Measurements from ENCODE around the gene FADS1.
A peak's percentile ranks its signal among the peaks of the same experiment; 100 is the strongest.

Gene FADS1

GRCh38 chr11:61797263-61797944, 19.4 kb downstream of the FADS1 start:
- DNase-seq (ENCODE audit: low read depth in 2 of 2) = peak in 1 of 2 donors; percentile 38

- DNase-seq (ENCODE audit: low read depth in 2 of 2) = no peak
Observed at GRCh38 chr11:61795876-61796526, 20.8 kb downstream of the FADS1 start.

DNA sequence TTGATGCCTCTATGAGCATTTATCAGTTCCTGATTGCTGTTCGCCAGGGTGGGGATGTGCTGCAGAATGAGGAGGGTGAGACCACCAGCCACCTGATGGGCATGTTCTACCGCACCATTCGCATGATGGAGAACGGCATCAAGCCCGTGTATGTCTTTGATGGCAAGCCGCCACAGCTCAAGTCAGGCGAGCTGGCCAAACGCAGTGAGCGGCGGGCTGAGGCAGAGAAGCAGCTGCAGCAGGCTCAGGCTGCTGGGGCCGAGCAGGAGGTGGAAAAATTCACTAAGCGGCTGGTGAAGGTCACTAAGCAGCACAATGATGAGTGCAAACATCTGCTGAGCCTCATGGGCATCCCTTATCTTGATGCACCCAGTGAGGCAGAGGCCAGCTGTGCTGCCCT, 21.3 kb downstream of the FADS1 start:
- no peak for DNase-seq (ENCODE audit: low read depth in 2 of 2)

DNA sequence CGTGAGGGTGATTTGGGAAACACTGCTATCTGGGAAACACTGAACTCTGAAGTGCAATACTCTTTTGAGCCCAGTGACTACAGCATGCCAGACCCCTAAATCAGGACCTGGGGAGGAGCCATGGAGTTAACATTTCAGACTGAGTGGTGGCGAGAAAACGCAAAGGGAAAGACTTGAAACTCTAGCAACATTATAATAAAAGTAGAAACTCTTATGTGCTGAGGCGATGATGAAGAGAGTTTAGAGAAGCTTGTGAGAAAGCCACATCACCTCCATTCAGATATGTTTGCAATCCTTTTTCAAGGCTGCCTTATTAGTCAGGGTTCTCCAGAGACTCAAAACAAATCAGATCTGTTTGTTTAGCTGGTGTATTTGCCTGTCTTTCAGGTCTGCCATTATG, 22.2 kb downstream of the FADS1 start:
- no peak for DNase-seq (ENCODE audit: low read depth in 2 of 2)

GRCh38 chr11:61793829-61794204, 23.0 kb downstream of the FADS1 start:
- DNase-seq (ENCODE audit: low read depth in 2 of 2) = no peak

DNA sequence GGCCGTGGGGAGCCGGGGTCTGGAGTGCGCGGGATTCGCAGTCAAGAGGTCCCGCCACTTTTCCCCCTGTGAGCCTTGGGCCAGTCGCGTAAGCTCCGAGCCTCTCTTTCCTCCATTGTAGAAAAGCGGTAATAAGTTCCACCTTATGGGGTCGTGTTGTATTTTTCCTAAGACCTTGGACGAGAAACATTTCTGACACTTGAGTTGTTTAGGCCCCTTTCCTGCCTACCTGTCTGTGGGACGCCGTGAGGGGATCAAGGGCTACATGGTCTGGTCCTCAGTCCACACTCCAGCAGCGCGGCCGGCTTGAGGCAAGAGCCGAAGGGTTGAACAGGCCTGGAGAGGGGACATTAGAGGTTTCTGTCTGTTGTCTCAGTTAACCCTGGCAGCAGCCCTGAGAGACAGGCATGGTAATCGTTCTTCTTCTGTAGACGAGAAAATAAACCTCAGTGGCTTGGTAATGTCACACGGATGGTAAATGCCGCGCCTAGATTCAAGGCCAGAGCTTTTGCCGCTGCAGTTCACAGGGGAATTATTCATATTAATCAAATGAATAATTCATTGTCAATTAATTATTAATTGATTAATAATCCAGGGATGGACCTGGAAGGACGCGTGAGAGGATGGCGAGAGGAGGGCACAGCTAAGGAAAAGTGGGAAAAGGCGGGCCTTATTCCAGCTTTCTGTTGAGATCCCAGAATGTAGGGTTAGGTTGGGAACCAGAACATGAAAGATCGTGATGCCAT, 23.5 kb downstream of the FADS1 start:
- no peak for DNase-seq (ENCODE audit: low read depth in 2 of 2)

GRCh38 chr11:61792310-61793082, 24.3 kb downstream of the FADS1 start, which contains the start of the genes FEN1 and TMEM258:
FEN1 (plus strand) TSS chr11:61792911; CDS start chr11:61795362, 2,451 bp downstream.
TMEM258 (minus strand) TSS chr11:61792599; CDS start chr11:61792558, 41 bp downstream.
- DNase-seq (ENCODE audit: low read depth in 2 of 2) = peak; percentile 80 to 82

- DNase-seq (ENCODE audit: low read depth in 2 of 2) = peak in 1 of 2 donors; percentile 26
Observed at GRCh38 chr11:61791737-61792309, 25.0 kb downstream of the FADS1 start.

DNA sequence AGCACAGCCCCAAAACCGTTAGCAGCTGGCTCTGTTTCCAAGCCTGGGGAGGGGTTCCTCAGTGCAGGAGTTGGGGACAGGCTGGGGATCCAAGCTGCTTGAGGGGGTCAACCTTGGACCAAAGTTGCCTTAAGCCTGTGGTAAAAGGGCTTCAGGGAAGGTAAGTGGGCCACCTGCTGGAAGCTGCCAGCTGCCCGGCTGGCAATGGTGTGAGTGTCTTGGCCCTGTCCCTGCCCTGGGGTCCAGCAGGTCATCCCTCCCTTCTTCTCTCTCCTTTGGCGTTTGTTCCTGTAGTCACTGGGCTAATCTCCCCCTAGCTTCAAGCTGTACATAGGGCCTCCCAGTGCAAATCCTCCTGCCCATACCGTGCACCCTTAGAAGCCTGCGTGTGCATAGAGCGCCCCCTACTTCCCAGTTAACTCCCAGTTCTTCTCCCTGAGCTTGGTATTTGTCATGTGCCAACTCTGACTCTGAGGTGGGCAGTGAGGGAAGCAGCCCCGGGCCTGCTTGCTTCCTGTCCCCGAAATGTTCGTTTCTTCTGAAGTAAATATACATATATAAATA, 28.8 kb downstream of the FADS1 start:
- no peak for DNase-seq (ENCODE audit: low read depth in 2 of 2)

GRCh38 chr11:61785837-61786402, 30.9 kb downstream of the FADS1 start:
- DNase-seq (ENCODE audit: low read depth in 2 of 2) = no peak

DNA sequence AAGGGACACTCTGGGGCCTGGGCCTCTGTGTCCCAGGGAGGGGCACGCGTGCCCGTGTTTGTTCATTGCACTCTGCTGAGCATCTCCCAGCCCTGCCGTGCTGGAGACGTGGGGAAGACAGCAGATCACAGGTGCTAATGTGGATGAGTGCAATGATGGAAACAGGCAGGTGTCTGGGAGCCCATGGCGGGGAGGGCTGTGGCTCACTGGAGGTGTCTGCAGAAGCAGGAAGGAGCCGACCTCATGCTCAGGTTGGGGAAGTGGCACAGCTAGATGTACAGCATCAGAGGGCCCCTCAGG, 32.3 kb downstream of the FADS1 start:
- no peak for DNase-seq (ENCODE audit: low read depth in 2 of 2)

DNA sequence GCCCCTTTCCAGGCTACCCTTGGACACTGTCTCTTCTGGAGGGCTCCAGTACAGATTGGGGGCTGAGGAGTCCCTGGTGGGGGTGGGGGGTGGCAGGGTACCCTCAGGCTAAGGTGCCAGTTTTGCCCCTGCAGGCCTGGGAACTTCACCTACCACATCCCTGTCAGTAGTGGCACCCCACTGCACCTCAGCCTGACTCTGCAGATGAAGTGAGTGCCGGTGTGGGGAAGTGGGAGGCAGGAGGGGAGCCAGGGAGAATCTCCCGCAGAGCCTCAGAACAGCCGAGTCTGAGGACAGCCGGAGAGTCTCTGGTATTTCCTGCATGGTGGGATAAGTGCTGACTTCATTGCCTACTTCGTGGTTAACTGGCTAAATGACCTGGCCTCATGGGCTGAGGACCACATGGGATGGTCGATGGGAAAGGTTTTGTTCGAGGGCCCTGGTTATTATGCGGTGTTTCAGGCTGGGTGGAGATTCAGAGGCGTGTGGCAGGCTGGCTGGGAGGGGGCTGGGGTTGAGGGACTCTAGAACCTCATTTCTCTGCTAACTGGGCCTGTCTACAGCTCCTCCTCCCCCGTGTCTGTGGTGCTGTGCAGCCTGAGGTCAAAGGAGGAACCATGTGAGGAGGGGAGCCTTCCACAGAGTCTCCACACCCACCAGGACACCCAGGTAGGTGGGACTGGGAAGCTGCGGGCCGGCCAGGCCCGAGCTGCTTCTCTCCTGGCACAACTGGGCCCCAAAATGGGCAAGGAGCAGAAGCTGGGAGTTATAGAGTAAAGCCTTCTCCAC, 32.9 kb downstream of the FADS1 start:
- DNase-seq (ENCODE audit: low read depth in 2 of 2) = no peak

DNA sequence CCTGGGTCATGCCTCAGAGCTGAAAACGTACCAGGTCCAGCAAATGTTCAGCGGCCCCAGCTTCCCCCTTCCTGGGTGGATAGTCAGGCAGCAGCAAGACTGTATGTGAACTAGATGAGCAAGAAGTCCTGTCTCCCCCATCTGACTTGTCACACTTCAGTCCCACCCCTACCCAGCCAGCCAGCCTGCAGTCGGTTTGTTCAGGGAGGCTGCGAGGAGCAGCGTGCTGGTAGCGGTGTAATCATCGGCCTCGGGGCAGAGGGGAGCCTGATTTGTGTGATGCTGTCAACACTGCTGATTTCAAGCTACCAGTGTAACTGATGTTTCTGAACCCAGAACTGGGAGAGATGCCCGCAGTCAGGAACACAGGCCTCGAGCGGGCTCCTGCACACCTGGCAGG, 34.0 kb downstream of the FADS1 start:
- DNase-seq (ENCODE audit: low read depth in 2 of 2) = no peak

DNA sequence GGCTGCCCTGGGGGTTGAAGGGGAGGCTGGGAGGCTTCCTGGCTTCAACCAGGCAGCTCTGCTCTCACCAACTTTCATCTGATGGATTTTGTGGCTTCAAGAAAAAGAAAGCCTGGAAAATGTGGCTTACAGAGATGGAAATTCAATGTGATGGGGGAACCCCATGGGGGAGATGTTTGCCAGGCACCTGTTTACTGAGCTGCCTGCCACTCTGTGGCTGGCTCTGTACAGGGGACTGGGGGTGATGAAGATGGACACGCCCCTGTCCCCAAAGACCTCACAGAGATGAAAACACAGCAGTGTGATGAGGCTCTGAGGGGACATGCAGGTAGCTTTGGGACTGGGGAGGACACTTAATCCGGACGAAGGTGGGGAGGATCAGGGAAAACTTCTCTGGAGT, 34.5 kb downstream of the FADS1 start:
- DNase-seq (ENCODE audit: low read depth in 2 of 2) = no peak

- no peak for DNase-seq (ENCODE audit: low read depth in 2 of 2)
Observed at GRCh38 chr11:61781585-61781984, 35.2 kb downstream of the FADS1 start.

GRCh38 chr11:61780581-61781162, 36.1 kb downstream of the FADS1 start:
- no peak for DNase-seq (ENCODE audit: low read depth in 2 of 2)

DNA sequence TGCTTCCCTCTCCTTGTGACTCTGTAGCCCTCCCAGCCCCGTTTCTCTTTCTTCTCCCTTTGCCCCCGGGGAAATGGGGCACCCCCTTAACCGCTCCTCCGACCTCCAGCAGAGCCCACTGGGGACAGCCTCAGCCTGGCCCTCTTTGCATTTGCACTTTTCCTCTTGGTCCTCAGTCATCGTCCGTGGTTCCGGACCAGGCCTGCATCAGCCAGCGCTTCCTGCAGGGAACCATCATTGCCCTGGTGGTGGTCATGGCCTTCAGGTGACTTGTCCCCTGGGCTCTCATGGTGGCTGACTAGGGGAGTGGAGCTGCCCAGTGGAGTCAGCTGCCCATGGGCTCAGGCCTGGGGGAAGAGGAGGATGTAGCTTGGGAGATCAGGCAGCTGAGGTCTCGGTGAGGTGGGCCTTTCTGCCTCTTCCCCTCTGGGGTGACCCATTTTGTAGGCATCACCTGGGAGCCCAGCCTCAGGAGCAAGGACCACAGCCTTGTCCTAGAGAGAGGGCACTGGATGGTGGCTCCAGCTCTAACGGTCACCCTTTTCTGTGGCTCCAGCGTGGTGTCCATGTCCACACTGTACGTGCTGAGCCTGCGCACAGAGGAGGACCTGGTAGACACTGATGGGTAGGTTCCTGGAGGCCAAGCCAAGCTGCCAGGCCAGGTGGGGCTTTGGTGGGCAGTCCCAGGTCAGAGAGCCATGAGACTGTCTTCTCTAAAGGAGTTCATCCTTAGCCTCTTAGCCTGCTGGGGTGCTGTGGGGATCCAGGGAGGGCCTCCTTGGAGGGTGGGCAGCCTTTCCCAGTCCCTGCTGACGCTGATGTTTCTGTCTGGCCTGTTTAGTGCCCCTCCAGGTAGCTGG, 36.9 kb downstream of the FADS1 start:
- no peak for DNase-seq (ENCODE audit: low read depth in 2 of 2)

DNA sequence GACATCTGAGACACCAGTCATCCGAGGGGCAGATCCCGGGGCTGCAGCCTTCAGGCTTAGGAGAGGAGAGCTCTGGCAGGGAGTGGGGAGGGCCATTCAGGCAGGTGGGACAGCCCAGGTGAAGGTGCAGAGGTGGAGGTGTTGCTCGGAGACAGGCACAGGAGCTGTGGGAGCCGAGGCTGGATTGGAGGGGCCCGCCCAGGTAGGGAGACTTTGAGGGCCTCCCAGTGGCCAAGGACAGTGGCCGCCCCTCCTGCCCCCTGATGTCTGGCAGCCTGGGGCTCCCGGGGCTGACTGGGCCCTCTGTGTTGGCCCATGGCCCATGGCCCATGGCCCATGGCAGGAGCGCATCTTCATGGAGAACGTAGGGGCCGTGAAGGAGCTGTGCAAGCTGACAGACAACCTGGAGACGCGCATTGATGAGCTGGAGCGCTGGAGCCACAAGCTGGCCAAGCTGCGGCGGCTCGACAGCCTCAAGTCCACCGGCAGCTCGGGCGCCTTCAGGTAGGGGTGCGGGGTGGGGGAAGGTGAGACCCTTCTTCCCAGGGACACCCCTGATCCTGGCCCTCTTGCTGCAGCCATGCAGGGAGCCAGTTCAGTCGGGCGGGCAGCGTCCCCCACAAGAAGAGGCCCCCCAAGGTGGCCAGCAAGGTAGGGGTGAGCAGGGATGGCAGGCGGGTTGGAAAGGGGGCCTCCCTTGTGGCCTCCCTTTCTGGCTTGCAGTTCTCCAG, 37.7 kb downstream of the FADS1 start:
- no peak for DNase-seq (ENCODE audit: low read depth in 2 of 2)
